Measurements from ENCODE around the gene ZDHHC13. TPM values are rescaled to one million over a fixed set of nuclear protein-coding genes. Genes with fewer than 3 reads are reported as not detected.

The ZDHHC13 gene
- total and polyA plus RNA-seq, 2 of the 8 experiments (the other 6 are each of a cell fraction or from before 2014, with no cell fraction given), result 22.4 to 24.1 TPM

DNA sequence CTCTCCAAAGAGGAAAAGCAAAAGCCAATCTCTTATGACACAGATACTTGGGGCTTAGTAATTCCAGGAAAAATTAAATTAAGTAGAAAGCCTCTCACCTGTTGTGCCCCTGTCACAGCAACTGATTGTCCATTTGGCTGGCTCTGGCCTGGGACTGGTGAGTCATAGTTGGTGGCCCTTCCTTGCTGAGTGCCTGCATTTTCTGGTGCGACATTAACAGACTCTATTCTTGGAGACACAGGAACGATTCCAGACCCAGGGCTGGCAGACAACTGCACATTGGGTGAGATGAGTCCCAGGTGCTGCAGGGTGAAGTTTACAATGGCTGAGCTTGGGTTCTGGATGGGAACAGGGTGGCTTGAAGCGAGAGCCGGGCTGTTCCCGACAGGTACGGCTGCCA, 108.2 kb downstream of the ZDHHC13 start:
- Histone ChIP-seq H3K56ac (replicated peaks; ENCODE audit: insufficient read length, low read depth, low read length) (no peak overlapping the region), H3K79me1 (ENCODE audit: low read depth, low read length) (no peaks in the 10 kb centered on the region), H3K23ac (ENCODE audit: insufficient read length) (no peak overlapping the region), H3K4me3 (ENCODE audit: extremely low read depth in 1 of 4, insufficient read depth in 2 of 4, low read depth in 3 of 4, low read length in 4 of 4) (no peak overlapping the region), H2BK12ac (ENCODE audit: low read depth, low read length) (no peak overlapping the region), H3K18ac (ENCODE audit: extremely low read depth, low read length) (no peak overlapping the region), H3K23me2 (ENCODE audit: low read depth, low read length) (no peaks in the 10 kb centered on the region), H2BK120ac (replicated peaks; ENCODE audit: low read depth, low read length) (no peak overlapping the region), H3K36me3 (ENCODE audit: control insufficient read depth in 2 of 4, insufficient read depth in 4 of 4, low read length in 3 of 4) (peaks cover 0 to 21% (median 13%) of the 10 kb centered on the region in 4 experiments; a peak in 7 of 8 replicates), H3K9ac (replicated peaks in 1 of 4; ENCODE audit: extremely low read depth in 1 of 4, low read depth in 3 of 4, low read length in 3 of 4) (no peak overlapping the region), H3K27me3 (replicated peaks in 1 of 4; ENCODE audit: control insufficient read depth in 3 of 4, extremely low read depth in 1 of 4, insufficient read depth in 3 of 4, low read length in 3 of 4) (no peaks in the 10 kb centered on the region), H4K5ac (ENCODE audit: insufficient read length, low read depth, low read length) (no peak overlapping the region), H3K27ac (ENCODE audit: low read depth, low read length) (no peak overlapping the region), H3K4me2 (ENCODE audit: insufficient read depth in 1 of 2, low read depth in 2 of 2, low read length in 2 of 2) (no peak overlapping the region), H4K20me1 (replicated peaks in 1 of 2; ENCODE audit: control insufficient read depth in 1 of 2, insufficient read depth in 2 of 2, low read length in 2 of 2) (no peaks in the 10 kb centered on the region), H3K4ac (replicated peaks; ENCODE audit: insufficient read length, low read depth, low read length) (no peak overlapping the region), H4K91ac (replicated peaks; ENCODE audit: insufficient read length, low read length) (no peak overlapping the region), H4K8ac (ENCODE audit: extremely low read depth, insufficient read depth, low read length) (no peak overlapping the region), H2AFZ (ENCODE audit: low read length) (no peak overlapping the region), H3K9me3 (ENCODE audit: insufficient read depth in 2 of 2, low read depth in 1 of 2, low read length in 1 of 2) (no peaks in the 10 kb centered on the region), H3K79me2 (ENCODE audit: control insufficient read depth in 1 of 2, insufficient read depth in 2 of 2, low read length in 2 of 2) (no peaks in the 10 kb centered on the region), H2BK5ac (ENCODE audit: low read depth, low read length) (no peak overlapping the region), H2BK20ac (ENCODE audit: low read length) (no peak overlapping the region), H3K4me1 (replicated peaks in 1 of 4; ENCODE audit: control insufficient read depth in 3 of 4, insufficient read depth in 4 of 4, low read length in 3 of 4) (peaks cover 0 to 3% (median 0%) of the 10 kb centered on the region in 4 experiments; a peak in 1 of 7 replicates), H2AK5ac (ENCODE audit: low read depth, low read length) (no peak overlapping the region), H2BK15ac (ENCODE audit: low read length) (no peak overlapping the region), H3K14ac (ENCODE audit: insufficient read length) (no peak overlapping the region)
- ChIA-PET POLR2A (ENCODE audit: partially characterized antibody) (no interaction called here), CTCF (ENCODE audit: partially characterized antibody) (no interaction called here)
- FAIRE-seq (no peak), DNase-seq (ENCODE audit: low read depth in 1 of 2, low spot score in 2 of 2) (no peak)
- 96% methylated on average over 6 of the region's 6 CpGs; no CpG with 5 or more reads in 1 of the 2 experiments for WGBS, 2 experiments (ENCODE audit: extremely low coverage in 1 of 2, insufficient coverage in 1 of 2, insufficient read length in 1 of 2, insufficient replicate concordance in 2 of 2, low coverage in 1 of 2, low lambda C conversion rate in 2 of 2, missing lambda C conversion rate in 1 of 2)
- TF ChIP-seq JUN (IDR thresholded peaks at IDR 0.05; ENCODE audit: low read depth, low read length) (no peak), RBBP5 (IDR thresholded peaks at IDR 0.05; ENCODE audit: borderline replicate concordance, low read depth, low read length) (no peak), FOSL1 (IDR thresholded peaks at IDR 0.05; ENCODE audit: insufficient read depth, low read depth, low read length) (no peak), YY1 (IDR thresholded peaks at IDR 0.05; ENCODE audit: low read depth, low read length) (no peak), KDM4A (IDR thresholded peaks at IDR 0.05; ENCODE audit: low read depth, low read length, severe bottlenecking) (no peak), RXRA (IDR thresholded peaks at IDR 0.05; ENCODE audit: insufficient read depth, low read depth, low read length) (no peak), SIX5 (IDR thresholded peaks at IDR 0.05; ENCODE audit: low read depth, low read length) (no peak), EZH2 (IDR thresholded peaks at IDR 0.05; ENCODE audit: low read depth, low read length, severe bottlenecking) (no peak), TAF1 (IDR thresholded peaks at IDR 0.05; ENCODE audit: low read depth, low read length) (no peak), CHD2 (IDR thresholded peaks at IDR 0.05; ENCODE audit: low read length) (no peak)
- TF ChIP-seq, protein P1, sequence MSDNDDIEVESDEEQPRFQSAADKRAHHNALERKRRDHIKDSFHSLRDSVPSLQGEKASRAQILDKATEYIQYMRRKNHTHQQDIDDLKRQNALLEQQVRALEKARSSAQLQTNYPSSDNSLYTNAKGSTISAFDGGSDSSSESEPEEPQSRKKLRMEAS (IDR thresholded peaks at IDR 0.05), result no peak
- TF ChIP-seq, protein P2, sequence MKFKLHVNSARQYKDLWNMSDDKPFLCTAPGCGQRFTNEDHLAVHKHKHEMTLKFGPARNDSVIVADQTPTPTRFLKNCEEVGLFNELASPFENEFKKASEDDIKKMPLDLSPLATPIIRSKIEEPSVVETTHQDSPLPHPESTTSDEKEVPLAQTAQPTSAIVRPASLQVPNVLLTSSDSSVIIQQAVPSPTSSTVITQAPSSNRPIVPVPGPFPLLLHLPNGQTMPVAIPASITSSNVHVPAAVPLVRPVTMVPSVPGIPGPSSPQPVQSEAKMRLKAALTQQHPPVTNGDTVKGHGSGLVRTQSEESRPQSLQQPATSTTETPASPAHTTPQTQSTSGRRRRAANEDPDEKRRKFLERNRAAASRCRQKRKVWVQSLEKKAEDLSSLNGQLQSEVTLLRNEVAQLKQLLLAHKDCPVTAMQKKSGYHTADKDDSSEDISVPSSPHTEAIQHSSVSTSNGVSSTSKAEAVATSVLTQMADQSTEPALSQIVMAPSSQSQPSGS (IDR thresholded peaks at IDR 0.05; ENCODE audit: low read length), result no peak
